Epithelial cell of esophagus (primary cell): Measurements from ENCODE around the gene ARHGEF19.

Source experiments
- DNase-seq: peaks from one replicate; pipeline ENCODE4 v3.0.0; 2010; ENCODE audit warnings: low read depth
- H3K4me3 ChIP-seq: 2 replicates; pipeline ENCODE4 v1.5.1; 2011; ENCODE audit warnings: mild to moderate bottlenecking, low read length, control low read depth
- TF ChIP-seq, protein P1 (sequence below): IDR thresholded peaks from 2 replicates; pipeline ENCODE4 v1.5.1; 2011; ENCODE audit warnings: low read depth, mild to moderate bottlenecking, low read length, control low read depth, inconsistent platforms; ENCODE audit not compliant: insufficient read depth; ENCODE audit errors: missing control alignments

Gene ARHGEF19

DNA sequence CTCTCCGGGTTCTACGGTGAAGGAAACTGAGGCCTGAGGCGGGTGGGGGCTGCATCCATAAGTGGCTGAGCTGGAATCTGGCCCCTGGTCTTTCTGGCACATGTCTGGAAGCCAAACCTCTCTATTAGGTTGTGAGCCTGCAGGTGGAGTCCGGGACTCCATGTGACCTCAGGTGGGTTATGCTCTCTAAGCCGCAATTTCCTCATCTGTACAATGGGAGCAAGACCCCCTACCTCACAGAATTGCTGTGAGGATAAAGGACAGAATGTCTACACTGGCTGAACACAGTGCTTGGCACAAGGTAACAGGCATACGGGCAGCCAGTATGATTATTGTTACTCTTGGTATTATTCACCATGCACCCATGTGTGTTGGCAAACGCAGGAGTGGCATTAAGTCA is 63.3 kb downstream of the ARHGEF19 start:
- TF ChIP-seq, protein P1, sequence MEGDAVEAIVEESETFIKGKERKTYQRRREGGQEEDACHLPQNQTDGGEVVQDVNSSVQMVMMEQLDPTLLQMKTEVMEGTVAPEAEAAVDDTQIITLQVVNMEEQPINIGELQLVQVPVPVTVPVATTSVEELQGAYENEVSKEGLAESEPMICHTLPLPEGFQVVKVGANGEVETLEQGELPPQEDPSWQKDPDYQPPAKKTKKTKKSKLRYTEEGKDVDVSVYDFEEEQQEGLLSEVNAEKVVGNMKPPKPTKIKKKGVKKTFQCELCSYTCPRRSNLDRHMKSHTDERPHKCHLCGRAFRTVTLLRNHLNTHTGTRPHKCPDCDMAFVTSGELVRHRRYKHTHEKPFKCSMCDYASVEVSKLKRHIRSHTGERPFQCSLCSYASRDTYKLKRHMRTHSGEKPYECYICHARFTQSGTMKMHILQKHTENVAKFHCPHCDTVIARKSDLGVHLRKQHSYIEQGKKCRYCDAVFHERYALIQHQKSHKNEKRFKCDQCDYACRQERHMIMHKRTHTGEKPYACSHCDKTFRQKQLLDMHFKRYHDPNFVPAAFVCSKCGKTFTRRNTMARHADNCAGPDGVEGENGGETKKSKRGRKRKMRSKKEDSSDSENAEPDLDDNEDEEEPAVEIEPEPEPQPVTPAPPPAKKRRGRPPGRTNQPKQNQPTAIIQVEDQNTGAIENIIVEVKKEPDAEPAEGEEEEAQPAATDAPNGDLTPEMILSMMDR, result no peak
- H3K4me3 ChIP-seq, result no peak overlapping the region
- no peak for DNase-seq

DNA sequence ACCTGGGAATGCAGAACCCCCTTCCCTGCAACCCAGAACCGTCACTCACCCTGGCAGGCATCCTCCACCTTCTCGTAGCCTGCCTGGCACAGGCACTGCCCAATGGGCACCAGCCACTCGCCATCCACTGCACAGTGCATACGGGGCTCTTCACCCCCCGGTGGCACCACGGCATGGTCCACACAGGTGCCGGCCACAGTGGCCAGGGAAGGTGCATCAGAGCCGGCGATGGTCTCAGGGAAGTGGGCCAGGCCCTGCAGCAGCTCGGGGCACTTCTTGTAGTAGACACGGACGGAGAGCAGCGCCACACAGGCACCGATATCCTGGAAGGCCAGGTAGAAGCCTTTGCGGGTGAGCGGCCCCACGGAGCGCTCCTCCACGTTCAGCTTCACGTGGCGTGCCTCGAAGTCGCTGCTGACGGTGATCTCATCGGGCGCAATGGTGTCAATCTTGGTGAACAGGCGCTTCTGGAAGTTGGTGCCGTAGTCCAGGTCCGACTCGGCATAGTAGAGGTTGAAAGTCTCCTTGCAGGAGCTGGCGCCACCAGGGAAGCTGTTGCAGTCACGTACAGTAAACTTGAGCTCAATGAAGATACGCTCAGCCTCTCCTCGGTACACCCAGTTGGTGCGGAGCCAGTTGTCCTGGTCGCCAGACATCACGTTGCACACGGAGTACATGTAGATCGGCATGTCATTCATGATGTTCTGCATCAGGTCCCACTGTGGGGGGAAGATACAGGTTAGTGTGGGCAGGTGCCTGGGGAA is 63.9 kb downstream of the ARHGEF19 start:
- TF ChIP-seq, protein P1, result no peak
- no peak for DNase-seq
- no peak overlapping the region for H3K4me3 ChIP-seq
